Esophagus muscularis mucosa (tissue), 4 donors: ENCODE measurements around the gene PITPNM1.
A peak's percentile ranks its signal among the peaks of the same experiment; 100 is the strongest.

ENCODE experiments used
- CTCF ChIP-seq, 3 experiments: fragments of 200-600 bp in 2 of 3; fragments of 450-650 bp in 1 of 3; sonication (generic) in 2 of 3; IDR thresholded peaks; one replicate each; pipeline ENCODE4 v1.5.1; 2017 to 2019; ENCODE audit warnings: antibody characterized with exemption in 3 of 3, mild to moderate bottlenecking in 2 of 3, moderate library complexity in 1 of 3
- EP300 ChIP-seq: sonication (generic); formaldehyde crosslinking; IDR thresholded peaks from one replicate; pipeline ENCODE4 v1.6.1; 2017; ENCODE audit warnings: antibody characterized with exemption
- POLR2A ChIP-seq: fragments of 450-650 bp; IDR thresholded peaks from one replicate; pipeline ENCODE4 v1.6.1; 2017; ENCODE audit warnings: antibody characterized with exemption, moderate library complexity, mild to moderate bottlenecking, low read depth
- POLR2AphosphoS5 ChIP-seq, 2 donors: sonication (generic); formaldehyde crosslinking; IDR thresholded peaks; one replicate each; pipeline ENCODE4 v1.6.1; 2017; ENCODE audit warnings: antibody characterized with exemption in 2 of 2

GRCh38 chr11:67463680-67464410 lies 41.3 kb downstream of the PITPNM1 start:
- TF ChIP-seq POLR2AphosphoS5 (IDR thresholded peaks at IDR 0.05) (peak; percentile 37 to 41), CTCF (IDR thresholded peaks at IDR 0.05) (no peak), POLR2A (no peak), EP300 (no peak)
